GM23248 (cell line): ENCODE data around the gene OLIG1.
A peak's percentile ranks its signal among the peaks of the same experiment; 100 is the strongest.

ENCODE experiments used
- EZH2 ChIP-seq: fragments of 200-600 bp; sonication (generic); IDR thresholded peaks from 2 replicates; pipeline ENCODE4 v1.6.1; 2018; ENCODE audit warnings: antibody characterized with exemption, mild to moderate bottlenecking; ENCODE audit not compliant: insufficient read depth, poor library complexity, severe bottlenecking
- EZH2phosphoT487 ChIP-seq: fragments of 200-600 bp; sonication (generic); IDR thresholded peaks from 2 replicates; pipeline ENCODE4 v1.6.1; 2018; ENCODE audit warnings: antibody characterized with exemption, moderate library complexity, mild to moderate bottlenecking, low read depth; ENCODE audit not compliant: insufficient read depth

DNA sequence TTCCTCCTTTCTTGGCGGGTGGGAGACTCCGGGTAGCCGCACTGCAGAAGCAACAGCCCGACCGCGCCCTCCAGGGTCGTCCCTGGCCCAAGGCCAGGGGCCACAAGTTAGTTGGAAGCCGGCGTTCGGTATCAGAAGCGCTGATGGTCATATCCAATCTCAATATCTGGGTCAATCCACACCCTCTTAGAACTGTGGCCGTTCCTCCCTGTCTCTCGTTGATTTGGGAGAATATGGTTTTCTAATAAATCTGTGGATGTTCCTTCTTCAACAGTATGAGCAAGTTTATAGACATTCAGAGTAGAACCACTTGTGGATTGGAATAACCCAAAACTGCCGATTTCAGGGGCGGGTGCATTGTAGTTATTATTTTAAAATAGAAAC is 41.7 kb upstream of the OLIG1 start:
- TF ChIP-seq EZH2phosphoT487 (no peak), EZH2 (peak; percentile 95)
